Panc1 (cell line): ENCODE data around the gene ALX4.

Source experiments
- CTCF ChIP-seq: fragments of 450-650 bp; IDR thresholded peaks from 2 replicates; pipeline ENCODE4 v1.5.1; 2017; ENCODE audit warnings: mild to moderate bottlenecking
- TF ChIP-seq, protein P1 (sequence below), 2 experiments: IDR thresholded peaks; 2 replicates each; pipeline ENCODE4 v1.6.1; 2011 to 2012; ENCODE audit warnings: low read depth in 2 of 2, control low read depth in 1 of 2, low read length in 1 of 2, mild to moderate bottlenecking in 1 of 2, moderate library complexity in 1 of 2; ENCODE audit not compliant: insufficient read depth in 1 of 2

DNA sequence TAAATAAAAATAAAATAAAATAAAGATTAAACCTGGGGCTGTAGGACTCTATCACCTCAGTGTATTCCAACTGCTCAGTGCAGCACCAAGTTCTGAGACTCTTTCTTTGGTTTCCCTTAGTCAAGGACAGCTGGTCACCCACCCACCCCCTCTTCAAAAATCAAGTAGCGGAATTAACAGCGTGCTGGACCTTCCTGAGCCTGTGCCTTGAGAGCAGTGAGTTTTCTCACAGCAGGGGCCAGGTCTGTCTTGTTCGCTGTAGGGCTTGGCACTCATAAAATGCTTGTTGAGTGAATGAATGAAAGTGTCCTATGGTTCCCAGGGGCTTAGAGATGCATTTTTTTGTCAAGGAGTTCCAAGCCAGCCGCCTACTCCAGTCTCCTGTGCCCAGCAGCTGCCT is 2.9 kb upstream of the ALX4 start:
- TF ChIP-seq, protein P1, sequence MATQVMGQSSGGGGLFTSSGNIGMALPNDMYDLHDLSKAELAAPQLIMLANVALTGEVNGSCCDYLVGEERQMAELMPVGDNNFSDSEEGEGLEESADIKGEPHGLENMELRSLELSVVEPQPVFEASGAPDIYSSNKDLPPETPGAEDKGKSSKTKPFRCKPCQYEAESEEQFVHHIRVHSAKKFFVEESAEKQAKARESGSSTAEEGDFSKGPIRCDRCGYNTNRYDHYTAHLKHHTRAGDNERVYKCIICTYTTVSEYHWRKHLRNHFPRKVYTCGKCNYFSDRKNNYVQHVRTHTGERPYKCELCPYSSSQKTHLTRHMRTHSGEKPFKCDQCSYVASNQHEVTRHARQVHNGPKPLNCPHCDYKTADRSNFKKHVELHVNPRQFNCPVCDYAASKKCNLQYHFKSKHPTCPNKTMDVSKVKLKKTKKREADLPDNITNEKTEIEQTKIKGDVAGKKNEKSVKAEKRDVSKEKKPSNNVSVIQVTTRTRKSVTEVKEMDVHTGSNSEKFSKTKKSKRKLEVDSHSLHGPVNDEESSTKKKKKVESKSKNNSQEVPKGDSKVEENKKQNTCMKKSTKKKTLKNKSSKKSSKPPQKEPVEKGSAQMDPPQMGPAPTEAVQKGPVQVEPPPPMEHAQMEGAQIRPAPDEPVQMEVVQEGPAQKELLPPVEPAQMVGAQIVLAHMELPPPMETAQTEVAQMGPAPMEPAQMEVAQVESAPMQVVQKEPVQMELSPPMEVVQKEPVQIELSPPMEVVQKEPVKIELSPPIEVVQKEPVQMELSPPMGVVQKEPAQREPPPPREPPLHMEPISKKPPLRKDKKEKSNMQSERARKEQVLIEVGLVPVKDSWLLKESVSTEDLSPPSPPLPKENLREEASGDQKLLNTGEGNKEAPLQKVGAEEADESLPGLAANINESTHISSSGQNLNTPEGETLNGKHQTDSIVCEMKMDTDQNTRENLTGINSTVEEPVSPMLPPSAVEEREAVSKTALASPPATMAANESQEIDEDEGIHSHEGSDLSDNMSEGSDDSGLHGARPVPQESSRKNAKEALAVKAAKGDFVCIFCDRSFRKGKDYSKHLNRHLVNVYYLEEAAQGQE (IDR thresholded peaks at IDR 0.05; ENCODE audit: insufficient read depth in 1 of 2, low read depth in 2 of 2, low read length in 1 of 2): no peak
- TF ChIP-seq CTCF: no peak
